Body of pancreas (tissue), 4 donors: ENCODE measurements around the gene MAPK1.
"Not testable (repeated sequence)": the region's sequence is repeated elsewhere in the genome, so short reads cannot be mapped to it uniquely, and the experiment has no call there.

Experiments used
- CTCF ChIP-seq, 7 experiments: fragments of 450-650 bp in 4 of 7; fragments of 200-600 bp in 3 of 7; sonication (generic) in 3 of 7; IDR thresholded peaks; one replicate each; pipeline ENCODE4 v1.5.1; 2016 to 2019; ENCODE audit warnings: antibody characterized with exemption in 7 of 7
- POLR2A ChIP-seq, 3 donors: fragments of 450-650 bp; IDR thresholded peaks; one replicate each; pipeline ENCODE4 v1.6.1; 2016; ENCODE audit warnings: antibody characterized with exemption in 3 of 3, mild to moderate bottlenecking in 2 of 3

DNA sequence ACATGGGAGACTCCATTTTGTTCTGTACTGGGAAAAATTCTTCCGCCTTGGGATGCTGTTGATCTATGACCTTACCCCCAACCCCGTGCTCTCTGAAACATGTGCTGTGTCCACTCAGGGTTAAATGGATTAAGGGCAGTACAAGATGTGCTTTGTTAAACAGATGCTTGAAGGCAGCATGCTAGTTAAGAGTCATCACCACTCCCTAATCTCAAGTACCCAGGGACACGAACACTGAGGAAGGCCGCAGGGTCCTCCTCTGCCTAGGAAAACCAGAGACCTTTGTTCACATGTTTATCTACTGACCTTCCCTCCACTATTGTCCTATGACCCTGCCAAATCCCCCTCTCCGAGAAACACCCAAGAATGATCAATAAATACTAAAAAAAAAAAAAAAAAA, 19.4 kb downstream of the MAPK1 start:
- TF ChIP-seq CTCF, POLR2A (IDR thresholded peaks at IDR 0.05): not testable (repeated sequence)
